Measurements from ENCODE around the gene PTPRF.

- TF ChIP-seq CTCF (IDR thresholded peaks at IDR 0.05) (no peak), EZH2 (IDR thresholded peaks at IDR 0.05) (no peak), EZH2phosphoT487 (IDR thresholded peaks at IDR 0.05) (no peak)
Measured at GRCh38 chr1:43664369-43664768, 133.7 kb downstream of the PTPRF start.
